Cardiac muscle cell (in vitro differentiated cells and primary cell): Measurements from ENCODE around the gene BCKDHA. TPM values are rescaled to one million over a fixed set of nuclear protein-coding genes. Genes with fewer than 3 reads are reported as not detected.

Source experiments
- DNase-seq, 2 donors: peaks; one replicate each; pipeline versions ENCODE4 v3.0.0 to v3.0.0-alpha.2; 2010 to 2017; ENCODE audit warnings: low read depth in 1 of 2, low spot score in 1 of 2
- H3K27ac ChIP-seq: fragments of 200-600 bp; sonication (generic); 2 replicates; pipeline ENCODE4 v1.5.1; 2016
- H3K27me3 ChIP-seq: fragments of 200-600 bp; sonication (generic); 2 replicates; pipeline ENCODE4 v1.6.0; 2016; ENCODE audit warnings: control low read depth
- H3K36me3 ChIP-seq: fragments of 200-600 bp; sonication (generic); 2 replicates; pipeline ENCODE4 v1.5.1; 2016; ENCODE audit warnings: control low read depth
- H3K4me1 ChIP-seq: fragments of 200-600 bp; sonication (generic); 2 replicates; pipeline ENCODE4 v1.8.1; 2017; ENCODE audit warnings: low read depth, mild to moderate bottlenecking, mixed run types
- H3K4me3 ChIP-seq: fragments of 200-600 bp; sonication (generic); 2 replicates; pipeline ENCODE4 v1.5.1; 2016; ENCODE audit warnings: mild to moderate bottlenecking
- H3K9me3 ChIP-seq: fragments of 200-600 bp; sonication (generic); 2 replicates; pipeline ENCODE4 v1.5.1; 2017; ENCODE audit warnings: low read depth, mild to moderate bottlenecking, control low read depth
- CTCF ChIP-seq: IDR thresholded peaks from 2 replicates; pipeline ENCODE4 v1.5.1; 2012; ENCODE audit warnings: low read depth, mild to moderate bottlenecking, low read length
- polyA plus RNA-seq: library from polyadenylated mRNA; unstranded; fragments of >200 nt; fragmentation: Nextera tagmentation; extraction: Ambion mirVana; gene quantifications from 2 replicates; pipeline ENCODE4 v1.2.1, GENCODE V29; 2016
- total RNA-seq: library from RNA; depleted of rRNA; stranded (reverse); fragments of >200 nt; gene quantifications from 2 replicates; pipeline ENCODE4 v1.2.3, GENCODE V29; 2016

The BCKDHA gene
- total and polyA plus RNA-seq, 2 experiments from 2014 or later, result 151 to 166 TPM

GRCh38 chr19:41395355-41395754, 2.3 kb upstream of the BCKDHA start:
- H3K4me3 ChIP-seq, result no peak overlapping the region
- no peak for TF ChIP-seq CTCF
- H3K27ac ChIP-seq, result no peak overlapping the region
- H3K4me1 ChIP-seq, result peaks cover 5% of the 10 kb centered on the region
- no peak for DNase-seq
- H3K9me3 ChIP-seq, result no peaks in the 10 kb centered on the region
- no peaks in the 10 kb centered on the region for H3K27me3 ChIP-seq
- H3K36me3 ChIP-seq, result no peaks in the 10 kb centered on the region

- TF ChIP-seq CTCF, result no peak
- no peaks in the 10 kb centered on the region for H3K9me3 ChIP-seq
- DNase-seq, result no peak
- H3K27ac ChIP-seq, result peak overlapping the region; percentile 98
- H3K36me3 ChIP-seq, result no peaks in the 10 kb centered on the region
- peaks cover 5% of the 10 kb centered on the region for H3K4me1 ChIP-seq
- H3K4me3 ChIP-seq, result peak overlapping the region; percentile 98
- H3K27me3 ChIP-seq, result no peaks in the 10 kb centered on the region
Observed at GRCh38 chr19:41398050-41398418, 416 bp downstream of the BCKDHA start.

GRCh38 chr19:41398598-41398997, 980 bp downstream of the BCKDHA start:
- Histone ChIP-seq H3K4me3 (peak overlapping the region; percentile 98), H3K27ac (peak overlapping the region; percentile 98), H3K9me3 (no peaks in the 10 kb centered on the region), H3K36me3 (no peaks in the 10 kb centered on the region), H3K27me3 (no peaks in the 10 kb centered on the region), H3K4me1 (peaks cover 5% of the 10 kb centered on the region)
- TF ChIP-seq CTCF, result no peak
- DNase-seq, result no peak

- Histone ChIP-seq H3K4me1 (peaks cover 5% of the 10 kb centered on the region), H3K27me3 (no peaks in the 10 kb centered on the region), H3K36me3 (no peaks in the 10 kb centered on the region), H3K9me3 (no peaks in the 10 kb centered on the region), H3K4me3 (peak overlapping the region; percentile 98), H3K27ac (no peak overlapping the region)
- no peak for DNase-seq
- TF ChIP-seq CTCF, result no peak
Observed at GRCh38 chr19:41399091-41399490, 1.5 kb downstream of the BCKDHA start.

- DNase-seq, result no peak
- peaks cover 5% of the 10 kb centered on the region for H3K4me1 ChIP-seq
- H3K4me3 ChIP-seq, result no peak overlapping the region
- no peak overlapping the region for H3K27ac ChIP-seq
- no peak for TF ChIP-seq CTCF
- H3K9me3 ChIP-seq, result no peaks in the 10 kb centered on the region
- H3K36me3 ChIP-seq, result no peaks in the 10 kb centered on the region
- H3K27me3 ChIP-seq, result no peaks in the 10 kb centered on the region
Observed at GRCh38 chr19:41399525-41399924, 1.9 kb downstream of the BCKDHA start.

- Histone ChIP-seq H3K36me3 (no peaks in the 10 kb centered on the region), H3K4me1 (peaks cover 5% of the 10 kb centered on the region), H3K27ac (no peak overlapping the region), H3K9me3 (no peaks in the 10 kb centered on the region), H3K27me3 (no peaks in the 10 kb centered on the region), H3K4me3 (no peak overlapping the region)
- TF ChIP-seq CTCF, result no peak
- no peak for DNase-seq
Observed at GRCh38 chr19:41401483-41401882, 3.9 kb downstream of the BCKDHA start.
